HG03045 (cell line): Measurements from ENCODE around the gene LRRC25.
A peak's percentile ranks its signal among the peaks of the same experiment; 100 is the strongest.
"Not testable (repeated sequence)": the region's sequence is repeated elsewhere in the genome, so short reads cannot be mapped to it uniquely, and the experiment has no call there.

Experiments used
- ATAC-seq: cut with Tn5 transposase; IDR thresholded peaks from one replicate; pipeline ENCODE4 v1.9.1; 2021; ENCODE audit warnings: mild to moderate bottlenecking, moderate library complexity; ENCODE audit not compliant: unreplicated experiment

Gene LRRC25

DNA sequence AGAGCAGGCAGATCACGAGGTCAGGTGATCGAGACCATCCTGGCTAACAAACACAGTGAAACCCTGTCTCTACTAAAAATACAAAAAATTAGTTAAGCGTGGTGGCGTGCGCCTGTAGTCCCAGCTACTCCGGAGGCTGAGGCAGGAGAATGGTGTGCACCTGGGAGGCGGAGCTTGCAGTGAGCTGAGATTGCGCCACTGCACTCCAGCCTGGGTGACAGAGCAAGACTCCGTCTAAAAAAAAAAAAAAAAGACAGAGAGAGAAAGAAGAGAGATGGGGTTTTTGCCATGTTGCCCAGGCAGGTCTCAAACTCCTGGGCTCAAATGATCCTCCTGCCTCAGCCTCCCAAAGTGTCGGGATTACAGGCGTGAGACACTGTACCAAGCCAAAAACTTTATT is 8.3 kb upstream of the LRRC25 start:
- ATAC-seq: not testable (repeated sequence)

DNA sequence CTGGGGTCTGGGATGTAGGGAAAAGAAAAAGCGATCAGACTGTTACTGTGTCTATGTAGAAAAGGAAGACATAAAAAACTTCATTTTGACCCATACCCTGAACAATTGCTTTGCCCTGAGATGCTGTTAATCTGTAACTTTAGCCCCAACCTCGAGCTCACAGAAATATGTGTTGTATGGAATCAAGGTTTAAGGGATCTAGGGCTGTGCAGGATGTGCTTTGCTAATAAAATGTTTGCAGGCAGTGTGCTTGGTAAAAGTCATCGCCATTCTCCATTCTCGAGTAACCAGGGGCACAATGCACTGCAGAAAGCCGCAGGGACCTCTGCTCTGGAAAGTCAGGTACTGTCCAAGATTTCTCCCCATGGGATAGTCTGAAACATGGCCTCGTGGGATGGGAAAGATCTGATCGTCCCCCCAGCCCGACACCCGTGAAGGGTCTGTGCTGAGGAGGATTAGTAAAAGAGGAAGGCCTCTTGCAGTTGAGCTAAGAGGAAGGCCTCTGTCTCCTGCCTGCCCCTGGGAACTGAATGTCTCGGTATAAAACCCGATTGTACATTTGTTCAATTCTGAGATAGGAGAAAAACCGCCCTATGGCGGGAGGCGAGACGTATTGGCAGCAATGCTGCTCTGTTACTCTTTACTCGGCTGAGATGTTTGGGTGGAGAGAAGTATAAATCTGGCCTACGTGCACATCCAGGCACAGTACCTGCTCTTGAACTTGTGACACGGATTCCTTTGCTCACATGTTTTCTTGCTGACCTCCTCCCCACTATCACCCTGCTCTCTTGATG is 5.2 kb upstream of the LRRC25 start:
- not testable (repeated sequence) for ATAC-seq

DNA sequence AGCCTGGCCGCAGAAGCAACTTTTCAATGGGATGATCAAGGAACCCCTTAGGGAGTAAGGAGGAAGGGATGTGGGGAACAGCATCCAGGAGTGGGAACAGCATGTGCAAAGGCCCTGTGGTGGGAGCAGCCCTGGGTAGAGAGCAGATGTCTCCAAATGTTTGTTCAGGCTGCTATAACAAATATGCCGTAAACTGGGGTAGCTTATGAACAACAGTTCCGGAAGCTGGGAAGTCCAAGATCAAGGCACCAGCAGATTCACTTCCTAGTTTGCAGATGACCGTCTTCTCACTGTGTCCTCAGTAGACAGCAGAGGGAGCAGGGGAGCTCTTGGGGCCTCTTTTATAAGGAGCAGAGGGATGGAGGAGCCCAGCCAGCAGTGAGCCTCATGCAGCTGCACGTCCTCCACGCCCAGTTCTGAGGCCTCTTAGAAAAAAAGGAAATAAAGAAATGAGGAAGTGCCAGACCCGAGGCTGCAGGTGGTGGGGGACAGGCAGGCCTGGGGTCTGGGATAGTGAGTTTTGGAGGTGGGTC is 4.2 kb upstream of the LRRC25 start:
- no peak for ATAC-seq

DNA sequence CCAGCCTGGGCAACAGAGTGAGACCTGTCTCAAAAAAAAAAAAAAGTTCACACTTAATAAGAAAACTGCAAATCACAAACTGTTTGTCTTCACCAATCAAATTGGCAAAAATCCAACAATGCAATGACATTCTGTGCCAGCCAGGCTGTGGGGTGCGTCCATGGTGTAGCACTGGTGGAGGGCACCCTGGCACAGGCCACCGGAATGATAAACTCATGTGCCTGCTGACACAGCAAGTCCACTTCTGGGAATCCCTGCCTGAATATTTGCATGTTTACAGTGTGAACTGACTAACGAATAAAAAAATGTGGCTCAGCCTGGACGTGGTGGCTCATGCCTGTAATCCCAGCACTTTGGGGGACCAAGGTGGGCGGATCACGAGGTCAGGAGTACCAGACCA is 1.6 kb upstream of the LRRC25 start:
- ATAC-seq: no peak

DNA sequence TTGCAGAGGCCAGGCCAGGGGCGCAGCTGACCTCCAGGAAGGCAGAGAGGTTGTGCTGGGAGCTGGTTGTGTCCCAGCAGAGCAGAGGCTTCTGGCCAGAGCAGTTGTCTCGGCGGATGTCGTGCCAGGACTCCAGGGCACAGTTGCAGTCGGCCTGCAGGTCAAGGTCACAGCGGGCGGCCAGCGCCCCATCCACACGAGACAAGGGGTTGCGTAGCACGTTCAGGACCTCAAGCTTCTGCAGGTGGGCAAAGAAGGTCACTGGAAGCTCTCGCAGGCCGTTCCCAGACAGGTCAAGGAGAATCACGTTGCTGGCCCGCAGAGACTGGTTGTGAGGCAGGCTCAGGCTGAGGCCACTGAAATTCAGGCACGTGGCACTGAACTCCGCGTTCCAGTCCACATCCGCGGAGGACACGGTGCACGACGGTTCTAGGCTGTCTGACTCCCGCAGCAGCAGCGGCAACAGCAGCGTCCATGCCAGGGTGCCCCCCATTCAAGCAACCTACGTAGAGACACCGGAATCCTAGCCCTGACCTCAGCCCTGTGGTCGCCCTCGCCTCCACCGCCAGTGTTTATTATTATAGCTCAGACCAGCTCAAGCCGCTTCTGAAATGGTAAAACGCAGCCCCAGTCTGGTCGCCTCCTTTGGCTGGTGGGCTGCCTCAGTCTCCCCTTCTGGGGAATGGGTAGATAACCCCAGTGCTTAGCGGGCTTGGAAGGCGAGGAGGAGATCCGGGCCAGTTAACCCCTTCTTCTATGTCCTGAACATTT is 766 bp downstream of the LRRC25 start:
- ATAC-seq: no peak

DNA sequence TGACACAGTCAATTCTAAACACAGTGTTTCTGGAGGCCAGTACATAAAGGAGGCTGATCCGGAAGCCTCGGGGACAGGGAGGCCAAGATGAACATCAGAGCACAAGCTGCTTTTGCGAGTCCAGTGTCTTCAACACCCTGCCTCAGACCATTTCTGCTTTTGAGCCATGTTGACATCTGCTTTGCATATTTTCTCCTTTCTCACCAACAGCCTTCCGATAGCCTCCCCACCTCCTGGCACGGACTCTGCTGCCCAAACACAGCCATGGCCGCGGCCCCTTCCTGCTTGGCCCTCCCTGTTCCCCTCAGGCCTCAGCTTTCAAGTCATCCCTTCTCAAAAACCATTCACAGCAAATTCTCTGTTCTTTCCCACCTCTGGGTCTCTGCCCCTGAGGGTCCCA is 3.6 kb downstream of the LRRC25 start:
- no peak for ATAC-seq

DNA sequence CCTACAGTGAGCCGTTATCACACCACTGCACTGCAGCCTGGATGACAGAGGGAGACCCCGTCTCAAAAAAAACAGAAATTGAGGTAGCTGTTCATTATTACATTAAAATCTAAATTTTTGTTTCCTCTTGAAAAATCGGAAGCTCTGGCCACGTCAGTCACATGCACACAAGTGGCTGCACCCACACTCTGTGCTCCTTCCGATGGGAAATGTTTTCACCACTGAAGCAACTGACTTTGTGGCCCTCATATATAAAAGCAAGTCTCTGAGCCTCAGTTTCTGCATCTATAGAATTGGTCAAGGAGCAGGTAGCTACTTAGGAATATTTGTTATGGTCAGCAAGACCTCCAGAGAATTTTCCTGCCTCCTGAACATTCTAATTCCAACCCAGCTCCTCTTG is 4.5 kb downstream of the LRRC25 start:
- no peak for ATAC-seq

DNA sequence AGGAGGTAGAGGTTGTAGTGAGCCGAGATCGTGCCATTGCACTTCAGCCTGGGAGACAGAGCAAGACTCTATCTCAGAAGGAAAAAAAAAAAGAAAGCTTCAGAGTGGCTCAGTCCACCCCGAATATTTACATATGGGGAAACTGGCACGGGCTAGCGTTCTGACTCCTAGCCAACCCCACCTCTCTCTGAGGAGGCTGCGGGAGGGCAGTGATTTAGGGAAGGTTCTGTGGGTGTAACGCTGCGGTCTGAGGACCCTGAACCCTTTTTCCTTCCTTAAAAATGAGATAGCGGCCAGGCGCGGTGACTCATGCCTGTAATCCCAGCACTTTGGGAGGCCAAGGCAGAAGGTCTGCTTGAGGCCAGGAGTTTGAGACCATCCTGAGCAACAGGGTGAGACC is 5.0 kb downstream of the LRRC25 start:
- ATAC-seq: no peak

DNA sequence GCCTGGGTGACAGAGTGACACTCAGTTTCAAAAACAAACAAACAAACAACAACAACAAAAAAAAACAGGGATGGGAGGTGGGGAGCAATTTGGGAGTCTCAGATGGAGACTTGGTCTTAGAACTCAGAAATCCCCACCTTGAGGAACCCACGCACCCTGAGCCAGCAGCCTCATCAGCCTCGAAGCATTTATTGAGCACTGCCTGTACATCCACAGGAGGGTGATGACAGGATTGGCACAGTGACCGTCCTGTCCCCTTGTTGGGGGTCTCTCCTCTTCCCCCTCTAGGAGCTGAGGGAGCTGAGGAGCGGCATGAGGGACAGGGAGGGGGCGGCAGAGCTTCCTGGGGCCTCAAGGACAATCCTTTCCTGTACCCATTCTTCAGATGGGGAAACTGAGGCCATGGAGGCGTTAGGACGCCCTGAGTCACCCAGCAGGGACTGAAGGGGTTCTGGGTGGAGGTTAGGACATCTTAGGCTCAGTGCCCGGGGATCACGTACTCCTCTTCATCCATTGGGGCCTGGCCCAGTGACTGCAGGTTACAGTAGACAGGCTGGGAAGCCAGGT is 5.8 kb downstream of the LRRC25 start:
- no peak for ATAC-seq

DNA sequence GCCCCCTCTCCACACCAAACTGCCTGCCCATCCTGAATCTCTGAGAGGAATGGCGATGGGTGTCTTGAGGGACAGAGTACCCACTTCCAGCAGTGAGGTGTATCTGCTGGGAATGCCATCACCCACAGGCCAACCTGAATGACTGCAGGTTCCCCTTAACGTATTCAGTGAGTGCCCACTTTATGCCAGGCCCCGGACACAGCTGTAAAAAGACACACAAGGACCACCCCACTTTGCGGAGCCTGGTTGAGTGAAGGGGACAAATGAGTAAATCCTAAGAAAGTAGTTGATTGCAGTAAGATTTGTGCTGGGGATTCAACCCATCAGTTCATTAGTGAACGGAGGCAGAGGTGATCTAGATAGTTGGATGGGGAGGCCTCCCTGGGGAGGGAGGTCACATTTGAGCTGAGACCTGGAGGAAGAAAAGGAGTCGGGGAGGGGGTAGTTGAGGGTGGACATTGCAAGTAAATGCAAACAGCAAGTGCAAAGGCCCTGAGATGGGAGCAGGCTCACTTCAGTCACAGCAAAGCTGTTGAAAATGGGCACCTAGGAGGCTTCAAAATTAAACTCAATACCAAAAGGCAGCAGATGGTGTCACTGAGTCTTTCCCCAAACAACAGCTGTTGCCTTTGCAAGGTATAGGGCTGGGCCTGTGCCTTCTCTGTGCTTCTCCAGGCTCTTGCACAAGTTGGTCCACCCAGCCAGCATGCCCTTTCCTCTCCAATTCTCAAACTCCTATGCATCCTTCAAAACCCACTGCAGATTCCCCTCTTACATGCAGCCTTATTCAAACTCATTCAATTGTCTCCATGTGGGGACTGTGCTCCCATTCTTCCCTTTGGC is 7.1 kb downstream of the LRRC25 start:
- no peak for ATAC-seq

DNA sequence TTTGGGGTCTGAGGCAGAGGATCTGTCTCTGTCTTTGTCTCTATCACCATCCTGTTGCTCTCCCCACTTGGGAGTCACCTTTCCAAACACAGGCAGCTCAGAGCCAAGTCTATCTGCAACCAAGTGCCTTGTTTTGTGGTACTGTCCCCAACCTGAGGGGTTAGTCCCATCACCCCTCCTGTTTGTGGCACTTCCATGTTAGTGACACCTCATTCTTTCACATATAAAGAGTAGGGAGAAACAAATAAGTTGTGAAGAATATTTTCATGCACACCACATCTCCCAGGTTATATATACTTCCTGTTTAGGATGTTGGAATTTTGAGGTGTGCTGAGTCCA is 7.7 kb downstream of the LRRC25 start:
- ATAC-seq: no peak

DNA sequence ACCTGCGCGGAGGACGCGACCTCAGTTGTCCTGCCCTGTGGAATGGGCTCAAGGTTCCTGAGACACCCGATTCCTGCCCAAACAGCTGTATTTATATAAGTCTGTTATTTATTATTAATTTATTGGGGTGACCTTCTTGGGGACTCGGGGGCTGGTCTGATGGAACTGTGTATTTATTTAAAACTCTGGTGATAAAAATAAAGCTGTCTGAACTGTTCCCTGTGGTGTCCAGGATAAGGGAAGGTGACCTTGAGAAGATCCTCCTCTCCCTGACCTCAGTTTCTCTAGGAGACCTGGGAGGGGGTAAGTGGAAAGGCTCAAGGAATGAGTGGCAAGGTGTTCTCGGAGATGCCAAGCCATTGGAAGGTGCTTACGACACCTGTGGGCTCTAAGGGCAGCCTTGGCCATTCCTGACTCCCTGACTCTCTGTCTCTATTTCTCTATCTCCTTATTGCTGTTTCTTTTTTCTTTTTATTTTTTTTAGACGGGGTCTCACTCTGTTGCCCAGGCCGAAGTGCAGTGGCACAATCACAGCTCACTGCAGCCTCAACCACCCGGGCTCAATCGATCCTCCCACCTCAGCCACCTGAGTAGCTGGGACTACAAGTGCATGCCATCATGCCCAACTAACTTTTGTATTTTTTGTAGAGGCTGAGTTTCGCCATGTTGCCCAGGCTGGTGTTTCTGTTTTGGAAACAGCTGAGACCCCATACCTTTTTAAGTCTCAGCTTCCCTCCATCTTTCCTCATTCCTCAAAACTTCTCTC is 8.3 kb downstream of the LRRC25 start:
- no peak for ATAC-seq

DNA sequence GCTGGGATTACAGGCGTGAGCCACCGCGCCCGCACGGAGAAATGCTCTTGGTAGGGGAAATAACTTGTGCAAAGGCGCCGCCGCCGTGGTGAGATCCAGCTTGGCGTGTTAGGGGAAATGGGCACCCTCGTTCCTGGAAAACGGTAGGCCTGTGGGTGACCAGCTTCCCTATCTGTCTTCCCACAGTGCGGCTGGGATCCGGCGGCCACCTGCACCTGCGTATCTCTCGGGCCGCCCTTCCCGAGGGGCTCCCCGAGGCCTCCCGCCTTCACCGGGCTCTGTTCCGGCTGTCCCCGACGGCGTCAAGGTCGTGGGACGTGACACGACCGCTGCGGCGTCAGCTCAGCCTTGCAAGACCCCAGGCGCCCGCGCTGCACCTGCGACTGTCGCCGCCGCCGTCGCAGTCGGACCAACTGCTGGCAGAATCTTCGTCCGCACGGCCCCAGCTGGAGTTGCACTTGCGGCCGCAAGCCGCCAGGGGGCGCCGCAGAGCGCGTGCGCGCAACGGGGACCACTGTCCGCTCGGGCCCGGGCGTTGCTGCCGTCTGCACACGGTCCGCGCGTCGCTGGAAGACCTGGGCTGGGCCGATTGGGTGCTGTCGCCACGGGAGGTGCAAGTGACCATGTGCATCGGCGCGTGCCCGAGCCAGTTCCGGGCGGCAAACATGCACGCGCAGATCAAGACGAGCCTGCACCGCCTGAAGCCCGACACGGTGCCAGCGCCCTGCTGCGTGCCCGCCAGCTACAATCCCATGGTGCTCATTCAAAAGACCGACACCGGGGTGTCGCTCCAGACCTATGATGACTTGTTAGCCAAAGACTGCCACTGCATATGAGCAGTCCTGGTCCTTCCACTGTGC is 9.1 kb downstream of the LRRC25 start:
- peak; percentile 54 for ATAC-seq

DNA sequence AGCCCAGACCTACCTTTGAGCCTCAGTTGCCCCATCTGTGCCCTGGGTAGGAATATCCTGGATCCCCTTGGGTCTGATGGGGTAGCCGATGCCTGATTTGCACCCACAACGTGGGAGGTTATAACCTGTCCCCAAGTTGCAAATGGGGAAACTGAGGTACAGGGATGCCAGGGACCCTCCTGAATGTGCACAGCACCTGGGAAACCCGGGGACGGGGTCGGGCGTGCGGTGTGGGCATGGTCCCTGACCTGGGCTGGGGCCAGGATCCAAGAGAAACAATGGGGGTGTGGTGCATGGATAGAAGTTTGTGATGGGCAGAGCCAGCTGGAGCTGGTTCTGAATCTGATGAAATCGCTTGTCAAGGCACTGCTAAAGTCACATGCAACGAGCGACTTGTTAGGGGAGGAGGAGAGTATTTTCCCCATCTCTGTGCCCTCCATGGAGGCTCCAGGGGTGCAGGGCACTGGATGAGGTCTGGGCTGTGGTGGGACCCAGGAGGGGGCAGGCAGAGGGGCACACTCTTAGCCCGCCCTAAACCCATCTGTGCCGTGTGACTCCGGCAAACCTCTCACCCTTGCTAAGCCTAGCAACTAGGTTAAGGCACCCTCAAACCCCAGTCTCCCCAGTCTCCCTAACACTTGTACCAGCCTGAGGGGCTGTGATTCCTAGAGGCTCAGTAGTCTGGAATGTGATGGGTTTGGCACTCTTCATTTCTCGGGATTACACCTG is 10.7 kb downstream of the LRRC25 start:
- ATAC-seq: no peak

DNA sequence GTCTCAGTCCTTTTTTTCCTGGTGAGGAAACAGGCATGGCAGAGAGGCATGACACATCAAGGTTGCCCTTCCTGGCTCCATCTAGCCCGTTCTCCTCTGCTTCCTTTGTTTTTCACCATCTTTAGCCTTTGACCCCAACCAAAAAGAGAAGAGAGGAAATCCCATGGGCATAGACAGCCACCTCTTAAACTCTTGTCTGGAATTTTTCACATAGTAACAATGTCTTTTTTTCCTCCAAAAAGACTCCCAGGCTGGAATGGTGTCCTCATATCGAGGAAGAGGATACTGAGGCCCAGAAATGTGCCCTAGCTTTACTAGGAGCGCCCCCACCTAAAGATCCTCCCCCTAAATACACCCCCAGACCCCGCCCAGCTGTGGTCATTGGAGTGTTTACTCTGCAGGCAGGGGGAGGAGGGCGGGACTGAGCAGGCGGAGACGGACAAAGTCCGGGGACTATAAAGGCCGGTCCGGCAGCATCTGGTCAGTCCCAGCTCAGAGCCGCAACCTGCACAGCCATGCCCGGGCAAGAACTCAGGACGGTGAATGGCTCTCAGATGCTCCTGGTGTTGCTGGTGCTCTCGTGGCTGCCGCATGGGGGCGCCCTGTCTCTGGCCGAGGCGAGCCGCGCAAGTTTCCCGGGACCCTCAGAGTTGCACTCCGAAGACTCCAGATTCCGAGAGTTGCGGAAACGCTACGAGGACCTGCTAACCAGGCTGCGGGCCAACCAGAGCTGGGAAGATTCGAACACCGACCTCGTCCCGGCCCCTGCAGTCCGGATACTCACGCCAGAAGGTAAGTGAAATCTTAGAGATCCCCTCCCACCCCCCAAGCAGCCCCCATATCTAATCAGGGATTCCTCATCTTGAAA is 11.5 kb downstream of the LRRC25 start, which contains the start of gene GDF15:
Gene GDF15 (plus strand): TSS at position 484 of the 868 bp plus-strand sequence. CDS start 32 bp downstream, at position 516.
- ATAC-seq: no peak

DNA sequence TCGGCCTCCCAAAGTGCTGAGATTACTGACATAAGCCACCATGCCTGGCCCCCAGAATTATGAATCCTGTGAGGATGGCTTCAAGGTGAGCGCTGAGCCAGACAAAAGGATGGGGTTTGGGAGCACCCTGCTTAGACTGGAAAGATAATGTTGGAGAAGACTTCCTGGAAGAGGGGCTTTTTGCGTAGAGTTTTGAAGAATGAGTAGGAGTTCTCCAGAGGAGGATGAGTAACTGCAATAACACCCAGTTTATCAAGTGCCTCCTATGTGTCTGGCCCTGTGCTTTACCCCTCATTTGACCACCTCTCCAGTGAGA is 12.1 kb downstream of the LRRC25 start:
- ATAC-seq: no peak

DNA sequence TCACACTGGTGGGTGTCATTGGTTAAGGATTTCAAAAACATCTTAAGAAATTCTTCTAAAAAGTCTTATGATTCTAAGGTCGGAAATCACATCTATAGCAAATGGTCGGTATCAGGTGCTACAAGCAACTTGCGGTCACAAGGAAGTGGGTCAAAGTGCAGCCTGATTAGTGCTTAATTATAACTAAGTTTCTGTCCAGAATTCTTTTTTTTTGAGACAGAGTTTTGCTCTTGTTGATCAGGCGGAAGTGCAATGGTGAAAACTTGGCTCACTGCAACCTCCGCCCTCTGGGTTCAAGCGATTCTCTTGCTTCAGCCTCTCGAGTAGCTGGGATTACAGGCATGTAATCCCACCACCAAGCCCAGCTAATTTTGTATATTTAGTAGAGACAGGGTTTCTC is 12.6 kb downstream of the LRRC25 start:
- no peak for ATAC-seq

DNA sequence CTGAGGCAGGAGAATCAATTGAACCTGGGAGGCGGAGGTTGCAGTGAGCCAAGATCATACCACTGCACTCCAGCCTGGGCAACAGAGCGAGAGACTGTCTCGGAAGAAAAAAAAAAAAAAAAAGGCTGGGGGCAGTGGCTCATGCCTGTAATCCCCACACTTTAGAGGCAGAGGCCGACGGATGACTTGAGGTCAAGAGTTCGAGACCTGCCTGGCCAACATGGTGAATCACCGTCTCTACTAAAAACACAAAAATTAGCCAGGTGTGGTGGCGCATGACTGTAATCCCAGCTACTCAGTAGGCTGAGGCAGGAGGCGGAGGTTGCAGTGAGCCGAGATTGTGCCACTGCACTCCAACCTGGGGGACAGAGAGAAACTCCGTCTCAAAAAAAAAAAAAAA is 13.8 kb downstream of the LRRC25 start:
- not testable (repeated sequence) for ATAC-seq
